WTC11 (cell line): ENCODE data around the gene SMARCAD1.

Experiments
- CTCF ChIP-seq: fragments of 200-600 bp; IDR thresholded peaks from 2 replicates; pipeline ENCODE4 v1.8.0; 2022; ENCODE audit warnings: antibody characterized with exemption
- EMX1 ChIP-seq: fragments of 250-450 bp; sonication (Bioruptor Pico); IDR thresholded peaks from 2 replicates; pipeline ENCODE4 v1.8.0; 2021; ENCODE audit warnings: mild to moderate bottlenecking
- ETV6 ChIP-seq: sonication (generic); formaldehyde crosslinking; IDR thresholded peaks from 2 replicates; pipeline ENCODE4 v1.8.1; 2022; ENCODE audit warnings: mild to moderate bottlenecking, missing genetic modification reagents
- HMGA2 ChIP-seq: fragments of 250-450 bp; sonication (Bioruptor Pico); IDR thresholded peaks from 2 replicates; pipeline ENCODE4 v1.4.0; 2021; ENCODE audit warnings: mild to moderate bottlenecking, moderate library complexity
- JUN ChIP-seq: sonication (generic); formaldehyde crosslinking; IDR thresholded peaks from 2 replicates; pipeline ENCODE4 v1.8.0; 2023; ENCODE audit warnings: mild to moderate bottlenecking, missing genetic modification reagents
- KAT7 ChIP-seq: sonication (generic); formaldehyde crosslinking; IDR thresholded peaks from 2 replicates; pipeline ENCODE4 v1.8.1; 2023; ENCODE audit warnings: missing genetic modification reagents, mild to moderate bottlenecking, borderline replicate concordance
- TEAD4 ChIP-seq: sonication (generic); formaldehyde crosslinking; IDR thresholded peaks from 2 replicates; pipeline ENCODE4 v1.8.0; 2022; ENCODE audit warnings: mild to moderate bottlenecking, missing genetic modification reagents
- TP53 ChIP-seq: sonication (generic); formaldehyde crosslinking; IDR thresholded peaks from 2 replicates; pipeline ENCODE4 v1.8.1; 2023; ENCODE audit warnings: mild to moderate bottlenecking, missing genetic modification reagents
- ZNF416 ChIP-seq: fragments of 250-450 bp; sonication (Bioruptor Pico); IDR thresholded peaks from 2 replicates; pipeline ENCODE4 v1.9.0; 2021; ENCODE audit warnings: mild to moderate bottlenecking, inconsistent platforms

DNA sequence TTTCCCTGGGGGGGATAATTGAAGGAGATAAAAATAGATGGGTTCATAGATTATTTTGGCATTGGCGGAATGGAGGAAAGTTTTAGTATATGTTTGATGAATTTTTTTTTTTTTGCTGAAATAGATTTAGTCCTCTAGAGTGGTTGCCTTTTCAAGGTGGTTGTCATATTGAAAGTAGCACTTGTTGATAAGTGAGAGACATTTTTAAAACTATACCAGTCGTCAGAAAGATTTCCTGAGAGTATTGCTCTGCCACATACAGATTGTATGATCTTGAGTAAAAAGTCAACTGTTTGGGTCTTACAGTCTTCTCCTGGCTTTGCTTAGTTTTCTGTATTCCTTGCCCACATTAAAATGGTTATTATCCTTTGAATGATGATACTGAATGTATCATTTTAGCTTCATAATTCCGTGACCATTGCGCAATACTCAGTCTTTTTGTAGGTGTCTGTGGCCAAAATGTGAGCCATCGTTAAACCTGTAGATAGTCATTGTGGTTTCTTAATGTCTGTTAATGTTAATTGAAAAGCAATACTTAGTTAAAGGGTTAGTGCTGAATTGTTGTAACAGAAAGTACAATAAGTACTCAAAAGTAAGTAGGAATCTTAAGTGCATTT lies 7.1 kb downstream of the SMARCAD1 start:
- TF ChIP-seq ETV6 (CRISPR knock-in tag) (no peak), JUN (CRISPR knock-in tag) (no peak), CTCF (no peak), ZNF416 (CRISPR knock-in tag) (no peak), EMX1 (CRISPR knock-in tag) (no peak), KAT7 (CRISPR knock-in tag) (no peak), TEAD4 (CRISPR knock-in tag) (no peak), HMGA2 (no peak), TP53 (no peak)
